ENCODE data around the gene LHX2. TPM values are rescaled to one million over a fixed set of nuclear protein-coding genes. Genes with fewer than 3 reads are reported as not detected.

Gene LHX2
- total and polyA plus RNA-seq, 2 experiments from 2014 or later = 1.7 TPM; not detected in 1

DNA sequence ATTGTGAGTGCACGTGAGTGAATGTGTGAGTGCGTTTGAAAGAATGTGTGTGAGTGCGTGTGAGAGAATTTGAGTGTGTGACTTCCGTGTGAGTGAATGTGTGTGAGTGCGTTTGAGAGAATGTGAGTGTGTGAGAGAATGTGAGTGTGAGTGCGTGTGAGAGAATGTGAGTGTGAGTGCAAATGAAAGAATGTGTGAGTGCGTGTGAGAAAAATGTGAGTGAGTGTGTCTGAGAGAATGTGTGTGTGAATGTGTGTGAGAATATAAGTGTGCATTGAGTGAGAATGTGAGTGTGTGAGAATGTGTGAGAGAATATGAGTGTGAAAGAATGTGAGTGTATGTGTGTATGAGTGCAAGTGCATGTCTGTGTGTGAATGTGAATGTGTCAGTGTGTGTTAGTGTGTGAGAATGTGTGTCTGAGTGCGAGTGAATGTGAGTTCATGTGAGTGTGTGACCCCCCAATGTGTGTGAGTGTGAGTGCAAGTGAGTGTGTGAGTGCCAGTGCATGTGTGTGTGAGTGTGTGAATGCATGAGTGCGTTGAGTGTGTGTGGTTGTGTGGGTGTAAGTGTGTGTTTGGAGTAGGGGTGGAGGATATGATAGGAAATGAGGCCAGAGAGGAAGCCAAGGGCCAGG, 37.9 kb upstream of the LHX2 start:
- no peak overlapping the region for H2AFZ ChIP-seq
- ATAC-seq = no peak
- TF ChIP-seq EZH2 (IDR thresholded peaks at IDR 0.05; ENCODE audit: low read depth, unreplicated experiment) = no peak
- TF ChIP-seq NANOG (IDR thresholded peaks at IDR 0.05; ENCODE audit: borderline replicate concordance) = no peak
- no peak for TF ChIP-seq CTCF (conservative IDR thresholded peaks at IDR 0.05; ENCODE audit: low read depth in 2 of 2)
- TF ChIP-seq ZNF114 (CRISPR knock-in tag; IDR thresholded peaks at IDR 0.05) = no peak
- no peak for TF ChIP-seq ZNF462 (CRISPR knock-in tag; IDR thresholded peaks at IDR 0.05)
- no peak for TF ChIP-seq JUNB (IDR thresholded peaks at IDR 0.05; ENCODE audit: unreplicated experiment)
- no peak for TF ChIP-seq POLR2AphosphoS5 (IDR thresholded peaks at IDR 0.05; ENCODE audit: low read depth)
- TF ChIP-seq ETS1 (IDR thresholded peaks at IDR 0.05) = no peak
- TF ChIP-seq, protein P1, sequence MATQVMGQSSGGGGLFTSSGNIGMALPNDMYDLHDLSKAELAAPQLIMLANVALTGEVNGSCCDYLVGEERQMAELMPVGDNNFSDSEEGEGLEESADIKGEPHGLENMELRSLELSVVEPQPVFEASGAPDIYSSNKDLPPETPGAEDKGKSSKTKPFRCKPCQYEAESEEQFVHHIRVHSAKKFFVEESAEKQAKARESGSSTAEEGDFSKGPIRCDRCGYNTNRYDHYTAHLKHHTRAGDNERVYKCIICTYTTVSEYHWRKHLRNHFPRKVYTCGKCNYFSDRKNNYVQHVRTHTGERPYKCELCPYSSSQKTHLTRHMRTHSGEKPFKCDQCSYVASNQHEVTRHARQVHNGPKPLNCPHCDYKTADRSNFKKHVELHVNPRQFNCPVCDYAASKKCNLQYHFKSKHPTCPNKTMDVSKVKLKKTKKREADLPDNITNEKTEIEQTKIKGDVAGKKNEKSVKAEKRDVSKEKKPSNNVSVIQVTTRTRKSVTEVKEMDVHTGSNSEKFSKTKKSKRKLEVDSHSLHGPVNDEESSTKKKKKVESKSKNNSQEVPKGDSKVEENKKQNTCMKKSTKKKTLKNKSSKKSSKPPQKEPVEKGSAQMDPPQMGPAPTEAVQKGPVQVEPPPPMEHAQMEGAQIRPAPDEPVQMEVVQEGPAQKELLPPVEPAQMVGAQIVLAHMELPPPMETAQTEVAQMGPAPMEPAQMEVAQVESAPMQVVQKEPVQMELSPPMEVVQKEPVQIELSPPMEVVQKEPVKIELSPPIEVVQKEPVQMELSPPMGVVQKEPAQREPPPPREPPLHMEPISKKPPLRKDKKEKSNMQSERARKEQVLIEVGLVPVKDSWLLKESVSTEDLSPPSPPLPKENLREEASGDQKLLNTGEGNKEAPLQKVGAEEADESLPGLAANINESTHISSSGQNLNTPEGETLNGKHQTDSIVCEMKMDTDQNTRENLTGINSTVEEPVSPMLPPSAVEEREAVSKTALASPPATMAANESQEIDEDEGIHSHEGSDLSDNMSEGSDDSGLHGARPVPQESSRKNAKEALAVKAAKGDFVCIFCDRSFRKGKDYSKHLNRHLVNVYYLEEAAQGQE (IDR thresholded peaks at IDR 0.05; ENCODE audit: unreplicated experiment) = no peak
- TF ChIP-seq EZH2phosphoT487 (IDR thresholded peaks at IDR 0.05; ENCODE audit: unreplicated experiment) = no peak
- TF ChIP-seq ZNF331 (CRISPR knock-in tag; IDR thresholded peaks at IDR 0.05; ENCODE audit: low read depth) = no peak
- TF ChIP-seq STAT1 (IDR thresholded peaks at IDR 0.05; ENCODE audit: unreplicated experiment) = no peak
- TF ChIP-seq CREB1 (CRISPR knock-in tag; IDR thresholded peaks at IDR 0.05; ENCODE audit: low read depth) = no peak
- peaks cover 13% of the 10 kb centered on the region for H3K9me2 ChIP-seq (ENCODE audit: insufficient read depth)
- no peak for DNase-seq (ENCODE audit: low spot score)
- no peaks in the 10 kb centered on the region for H4K20me1 ChIP-seq (replicated peaks; ENCODE audit: insufficient read depth)
- H3K36me3 Mint-ChIP-seq (ENCODE audit: low read depth) = no peaks in the 10 kb centered on the region
- no peak overlapping the region for H3K4me3 Mint-ChIP-seq
- H3K27me3 ChIP-seq (ENCODE audit: insufficient read depth) = no peaks in the 10 kb centered on the region
- H3K9me3 Mint-ChIP-seq = no peaks in the 10 kb centered on the region
- no peak overlapping the region for H3K27ac ChIP-seq (ENCODE audit: low read depth)
- no peaks in the 10 kb centered on the region for H3K4me1 ChIP-seq (ENCODE audit: insufficient read depth)
- H3K4me3 ChIP-seq = no peak overlapping the region
- no peaks in the 10 kb centered on the region for H3K27me3 Mint-ChIP-seq (ENCODE audit: insufficient read depth, low read depth, poor library complexity)
- no peaks in the 10 kb centered on the region for H3K4me1 Mint-ChIP-seq
- no peak overlapping the region for H3K4me2 ChIP-seq
- H3F3A ChIP-seq (replicated peaks; ENCODE audit: low read depth) = peaks cover 22% of the 10 kb centered on the region
- H3K79me2 ChIP-seq (replicated peaks; ENCODE audit: insufficient read depth) = no peaks in the 10 kb centered on the region
- H3K36me3 ChIP-seq (ENCODE audit: insufficient read depth) = peaks cover 3% of the 10 kb centered on the region; the same call in 1 of the 2 replicates
- no peak overlapping the region for H3K27ac Mint-ChIP-seq

Data from GM23338 (cell line).